ENCODE results near the gene GGA1. TPM values are rescaled to one million over a fixed set of nuclear protein-coding genes. Genes with fewer than 3 reads are reported as not detected.

Gene GGA1
- total and polyA plus RNA-seq, 9 of the 15 experiments (the other 6 are each of a cell fraction or from before 2014, with no cell fraction given): 1.5 to 69.5 (median 31.6) TPM

DNA sequence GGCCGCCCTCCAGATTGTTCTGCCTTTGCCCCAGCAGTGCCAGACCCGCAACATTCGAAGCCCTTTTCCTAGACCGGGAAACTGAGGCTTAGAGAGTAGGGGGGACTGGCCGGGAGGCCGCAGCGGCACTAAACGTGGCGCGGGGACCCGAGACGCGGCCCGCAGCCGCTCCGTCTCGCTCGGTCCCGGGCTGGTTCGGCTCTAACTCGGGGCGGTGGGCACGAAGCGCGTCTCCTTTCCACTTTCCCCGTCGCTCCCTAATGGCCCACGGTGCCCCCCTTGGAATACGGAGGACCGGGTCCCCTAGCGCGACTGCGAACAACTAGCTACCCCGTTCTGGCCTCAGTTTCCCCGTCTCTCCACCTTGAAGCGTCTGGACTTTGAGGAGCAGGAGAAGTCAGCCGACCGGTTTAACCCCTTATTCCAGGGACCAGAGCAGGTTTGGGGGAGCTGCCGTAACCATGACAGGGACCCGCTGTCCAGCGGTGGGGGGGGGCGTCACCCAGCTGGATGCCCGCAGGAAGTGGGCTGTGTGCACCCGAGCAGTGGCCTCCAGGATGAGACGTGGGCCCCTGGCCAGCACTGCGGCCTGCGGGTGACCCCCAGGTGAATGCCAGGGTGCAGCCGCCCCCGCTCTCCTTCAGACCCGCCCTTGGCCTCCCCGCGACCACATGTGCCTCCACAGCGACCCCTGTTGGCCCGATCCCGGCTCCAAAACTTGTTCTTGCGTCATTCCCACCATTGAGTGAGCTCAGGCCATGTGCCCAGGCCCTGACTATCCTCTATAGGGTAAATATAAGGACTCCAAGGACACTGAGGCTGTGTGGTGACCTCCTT, 47.2 kb upstream of the GGA1 start (continued):
- TF ChIP-seq PRPF4 (IDR thresholded peaks at IDR 0.05; ENCODE audit: insufficient read depth, low read depth, low read length, poor library complexity, severe bottlenecking) (peak; percentile 48), ZSCAN29 (IDR thresholded peaks at IDR 0.05) (no peak), SNIP1 (IDR thresholded peaks at IDR 0.05; ENCODE audit: low read depth) (no peak), FOS (IDR thresholded peaks at IDR 0.05; ENCODE audit: extremely low read depth, insufficient read length) (no peak), ZC3H11A (IDR thresholded peaks at IDR 0.05; ENCODE audit: low read depth, low read length) (no peak), ZNF408 (CRISPR knock-in tag; IDR thresholded peaks at IDR 0.05; ENCODE audit: low read depth) (no peak), PPARD (CRISPR knock-in tag; IDR thresholded peaks at IDR 0.05) (no peak), CREM (IDR thresholded peaks at IDR 0.05; ENCODE audit: low read depth) (peak; percentile 90), PCBP1 (IDR thresholded peaks at IDR 0.05; ENCODE audit: low read depth, low read length, poor library complexity, severe bottlenecking) (no peak), ZNF263 (CRISPR knock-in tag; IDR thresholded peaks at IDR 0.05; ENCODE audit: borderline replicate concordance) (no peak), STAT5B (CRISPR knock-in tag; IDR thresholded peaks at IDR 0.05) (no peak), MTA2 (IDR thresholded peaks at IDR 0.05; ENCODE audit: low read depth) (no peak), RB1 (IDR thresholded peaks at IDR 0.05; ENCODE audit: low read depth) (0 out of 2 replicates have a peak, but pooled peaks have one; percentile 62)
- TF ChIP-seq, protein P1, sequence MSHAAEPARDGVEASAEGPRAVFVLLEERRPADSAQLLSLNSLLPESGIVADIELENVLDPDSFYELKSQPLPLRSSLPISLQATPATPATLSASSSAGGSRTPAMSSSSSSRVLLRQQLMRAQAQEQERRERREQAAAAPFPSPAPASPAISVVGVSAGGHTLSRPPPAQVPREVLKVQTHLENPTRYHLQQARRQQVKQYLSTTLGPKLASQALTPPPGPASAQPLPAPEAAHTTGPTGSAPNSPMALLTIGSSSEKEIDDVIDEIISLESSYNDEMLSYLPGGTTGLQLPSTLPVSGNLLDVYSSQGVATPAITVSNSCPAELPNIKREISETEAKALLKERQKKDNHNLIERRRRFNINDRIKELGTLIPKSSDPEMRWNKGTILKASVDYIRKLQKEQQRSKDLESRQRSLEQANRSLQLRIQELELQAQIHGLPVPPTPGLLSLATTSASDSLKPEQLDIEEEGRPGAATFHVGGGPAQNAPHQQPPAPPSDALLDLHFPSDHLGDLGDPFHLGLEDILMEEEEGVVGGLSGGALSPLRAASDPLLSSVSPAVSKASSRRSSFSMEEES (CRISPR knock-in tag; IDR thresholded peaks at IDR 0.05): no peak
- TF ChIP-seq, protein P2, sequence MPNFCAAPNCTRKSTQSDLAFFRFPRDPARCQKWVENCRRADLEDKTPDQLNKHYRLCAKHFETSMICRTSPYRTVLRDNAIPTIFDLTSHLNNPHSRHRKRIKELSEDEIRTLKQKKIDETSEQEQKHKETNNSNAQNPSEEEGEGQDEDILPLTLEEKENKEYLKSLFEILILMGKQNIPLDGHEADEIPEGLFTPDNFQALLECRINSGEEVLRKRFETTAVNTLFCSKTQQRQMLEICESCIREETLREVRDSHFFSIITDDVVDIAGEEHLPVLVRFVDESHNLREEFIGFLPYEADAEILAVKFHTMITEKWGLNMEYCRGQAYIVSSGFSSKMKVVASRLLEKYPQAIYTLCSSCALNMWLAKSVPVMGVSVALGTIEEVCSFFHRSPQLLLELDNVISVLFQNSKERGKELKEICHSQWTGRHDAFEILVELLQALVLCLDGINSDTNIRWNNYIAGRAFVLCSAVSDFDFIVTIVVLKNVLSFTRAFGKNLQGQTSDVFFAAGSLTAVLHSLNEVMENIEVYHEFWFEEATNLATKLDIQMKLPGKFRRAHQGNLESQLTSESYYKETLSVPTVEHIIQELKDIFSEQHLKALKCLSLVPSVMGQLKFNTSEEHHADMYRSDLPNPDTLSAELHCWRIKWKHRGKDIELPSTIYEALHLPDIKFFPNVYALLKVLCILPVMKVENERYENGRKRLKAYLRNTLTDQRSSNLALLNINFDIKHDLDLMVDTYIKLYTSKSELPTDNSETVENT (CRISPR knock-in tag; IDR thresholded peaks at IDR 0.05): no peak
- TF ChIP-seq, protein P3, sequence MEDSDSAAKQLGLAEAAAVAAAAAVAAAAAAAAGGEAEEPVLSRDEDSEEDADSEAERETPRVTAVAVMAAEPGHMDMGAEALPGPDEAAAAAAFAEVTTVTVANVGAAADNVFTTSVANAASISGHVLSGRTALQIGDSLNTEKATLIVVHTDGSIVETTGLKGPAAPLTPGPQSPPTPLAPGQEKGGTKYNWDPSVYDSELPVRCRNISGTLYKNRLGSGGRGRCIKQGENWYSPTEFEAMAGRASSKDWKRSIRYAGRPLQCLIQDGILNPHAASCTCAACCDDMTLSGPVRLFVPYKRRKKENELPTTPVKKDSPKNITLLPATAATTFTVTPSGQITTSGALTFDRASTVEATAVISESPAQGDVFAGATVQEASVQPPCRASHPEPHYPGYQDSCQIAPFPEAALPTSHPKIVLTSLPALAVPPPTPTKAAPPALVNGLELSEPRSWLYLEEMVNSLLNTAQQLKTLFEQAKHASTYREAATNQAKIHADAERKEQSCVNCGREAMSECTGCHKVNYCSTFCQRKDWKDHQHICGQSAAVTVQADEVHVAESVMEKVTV (CRISPR knock-in tag; IDR thresholded peaks at IDR 0.05): no peak

All from K562 (cell line).